Stomach (tissue), 4 donors: ENCODE data around the gene ARAP3.

Source experiments
- EP300 ChIP-seq: sonication (generic); formaldehyde crosslinking; IDR thresholded peaks from one replicate; pipeline ENCODE4 v1.6.1; 2017; ENCODE audit warnings: antibody characterized with exemption
- POLR2A ChIP-seq, 4 donors: fragments of 450-650 bp; IDR thresholded peaks; one replicate each; pipeline ENCODE4 v1.6.1; 2016; ENCODE audit warnings: antibody characterized with exemption in 4 of 4, control low read depth in 2 of 4, mild to moderate bottlenecking in 1 of 4, moderate library complexity in 1 of 4
- TF ChIP-seq, protein P1 (sequence below), 7 experiments: fragments of 450-650 bp in 4 of 7; fragments of 200-600 bp in 3 of 7; sonication (generic) in 3 of 7; IDR thresholded peaks; one replicate each; pipeline ENCODE4 v1.5.1; 2016 to 2019; ENCODE audit warnings: antibody characterized with exemption in 7 of 7, control low read depth in 2 of 7, mild to moderate bottlenecking in 1 of 7

DNA sequence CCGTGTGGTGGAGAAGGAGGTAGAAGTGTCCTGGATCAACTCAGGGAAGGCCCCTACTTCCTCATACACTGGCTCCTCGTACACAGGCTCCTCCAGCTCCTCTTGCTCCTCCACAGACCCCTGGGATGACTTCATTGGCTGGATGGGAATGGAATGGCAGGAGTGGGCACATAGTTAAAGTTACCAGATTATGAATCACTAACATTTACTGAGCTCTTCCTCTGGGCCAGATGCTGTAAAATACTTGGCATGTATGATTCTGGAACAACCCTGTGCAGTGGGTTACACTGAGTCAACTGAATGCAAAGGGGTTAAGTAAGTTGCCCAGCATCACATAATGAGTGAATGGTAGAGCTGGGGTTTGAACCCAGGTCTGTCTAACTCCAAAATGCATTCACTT, 27.7 kb downstream of the ARAP3 start:
- TF ChIP-seq, protein P1, sequence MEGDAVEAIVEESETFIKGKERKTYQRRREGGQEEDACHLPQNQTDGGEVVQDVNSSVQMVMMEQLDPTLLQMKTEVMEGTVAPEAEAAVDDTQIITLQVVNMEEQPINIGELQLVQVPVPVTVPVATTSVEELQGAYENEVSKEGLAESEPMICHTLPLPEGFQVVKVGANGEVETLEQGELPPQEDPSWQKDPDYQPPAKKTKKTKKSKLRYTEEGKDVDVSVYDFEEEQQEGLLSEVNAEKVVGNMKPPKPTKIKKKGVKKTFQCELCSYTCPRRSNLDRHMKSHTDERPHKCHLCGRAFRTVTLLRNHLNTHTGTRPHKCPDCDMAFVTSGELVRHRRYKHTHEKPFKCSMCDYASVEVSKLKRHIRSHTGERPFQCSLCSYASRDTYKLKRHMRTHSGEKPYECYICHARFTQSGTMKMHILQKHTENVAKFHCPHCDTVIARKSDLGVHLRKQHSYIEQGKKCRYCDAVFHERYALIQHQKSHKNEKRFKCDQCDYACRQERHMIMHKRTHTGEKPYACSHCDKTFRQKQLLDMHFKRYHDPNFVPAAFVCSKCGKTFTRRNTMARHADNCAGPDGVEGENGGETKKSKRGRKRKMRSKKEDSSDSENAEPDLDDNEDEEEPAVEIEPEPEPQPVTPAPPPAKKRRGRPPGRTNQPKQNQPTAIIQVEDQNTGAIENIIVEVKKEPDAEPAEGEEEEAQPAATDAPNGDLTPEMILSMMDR (IDR thresholded peaks at IDR 0.05), result no peak
- TF ChIP-seq EP300 (no peak), POLR2A (IDR thresholded peaks at IDR 0.05) (no peak)
